HAP-1 (cell line): ENCODE results near the gene ALS2CL.
"Not testable (repeated sequence)": the region's sequence is repeated elsewhere in the genome, so short reads cannot be mapped to it uniquely, and the experiment has no call there.

Experiments used
- DNase-seq, 2 experiments: peaks; one replicate each; pipeline ENCODE4 v3.0.0-alpha.2; 2016 to 2020; ENCODE audit warnings: low spot score in 2 of 2
- H3K27me3 ChIP-seq: fragments of 250-450 bp; sonication (Bioruptor Pico); 2 replicates; pipeline ENCODE4 v1.5.1; 2020; ENCODE audit warnings: low read depth, mild to moderate bottlenecking, moderate library complexity
- H3K36me3 ChIP-seq: fragments of 250-450 bp; sonication (Bioruptor Pico); replicated peaks from 2 replicates; pipeline ENCODE4 v1.5.1; 2020; ENCODE audit warnings: mild to moderate bottlenecking
- H3K4me1 ChIP-seq: fragments of 250-450 bp; sonication (Bioruptor Pico); 2 replicates; pipeline ENCODE4 v1.5.1; 2020; ENCODE audit warnings: mild to moderate bottlenecking
- H3K4me3 ChIP-seq: fragments of 250-450 bp; sonication (Bioruptor Pico); 2 replicates; pipeline ENCODE4 v1.5.1; 2020; ENCODE audit warnings: mild to moderate bottlenecking, moderate library complexity
- H3K9me3 ChIP-seq: fragments of 250-450 bp; sonication (Bioruptor Pico); 2 replicates; pipeline ENCODE4 v1.5.1; 2020; ENCODE audit warnings: mild to moderate bottlenecking, moderate library complexity
- in situ Hi-C: fragments of 300-500 bp; cut with MboI; formaldehyde crosslinking; loops from 3 replicates; pipeline ENCODE4 v1.14.3; 2020; ENCODE audit warnings: low sequenced_read_pairs, inconsistent platforms, mixed read lengths

Gene ALS2CL, protein sequence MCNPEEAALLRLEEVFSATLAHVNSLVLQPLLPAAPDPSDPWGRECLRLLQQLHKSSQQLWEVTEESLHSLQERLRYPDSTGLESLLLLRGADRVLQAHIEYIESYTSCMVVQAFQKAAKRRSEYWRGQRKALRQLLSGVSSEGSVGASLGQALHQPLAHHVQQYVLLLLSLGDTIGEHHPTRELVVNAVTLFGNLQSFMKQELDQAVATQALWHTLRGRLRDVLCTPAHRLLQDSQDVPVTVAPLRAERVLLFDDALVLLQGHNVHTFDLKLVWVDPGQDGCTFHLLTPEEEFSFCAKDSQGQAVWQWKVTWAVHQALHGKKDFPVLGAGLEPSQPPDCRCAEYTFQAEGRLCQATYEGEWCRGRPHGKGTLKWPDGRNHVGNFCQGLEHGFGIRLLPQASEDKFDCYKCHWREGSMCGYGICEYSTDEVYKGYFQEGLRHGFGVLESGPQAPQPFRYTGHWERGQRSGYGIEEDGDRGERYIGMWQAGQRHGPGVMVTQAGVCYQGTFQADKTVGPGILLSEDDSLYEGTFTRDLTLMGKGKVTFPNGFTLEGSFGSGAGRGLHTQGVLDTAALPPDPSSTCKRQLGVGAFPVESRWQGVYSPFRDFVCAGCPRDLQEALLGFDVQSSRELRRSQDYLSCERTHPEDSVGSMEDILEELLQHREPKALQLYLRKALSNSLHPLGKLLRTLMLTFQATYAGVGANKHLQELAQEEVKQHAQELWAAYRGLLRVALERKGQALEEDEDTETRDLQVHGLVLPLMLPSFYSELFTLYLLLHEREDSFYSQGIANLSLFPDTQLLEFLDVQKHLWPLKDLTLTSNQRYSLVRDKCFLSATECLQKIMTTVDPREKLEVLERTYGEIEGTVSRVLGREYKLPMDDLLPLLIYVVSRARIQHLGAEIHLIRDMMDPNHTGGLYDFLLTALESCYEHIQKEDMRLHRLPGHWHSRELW

DNA sequence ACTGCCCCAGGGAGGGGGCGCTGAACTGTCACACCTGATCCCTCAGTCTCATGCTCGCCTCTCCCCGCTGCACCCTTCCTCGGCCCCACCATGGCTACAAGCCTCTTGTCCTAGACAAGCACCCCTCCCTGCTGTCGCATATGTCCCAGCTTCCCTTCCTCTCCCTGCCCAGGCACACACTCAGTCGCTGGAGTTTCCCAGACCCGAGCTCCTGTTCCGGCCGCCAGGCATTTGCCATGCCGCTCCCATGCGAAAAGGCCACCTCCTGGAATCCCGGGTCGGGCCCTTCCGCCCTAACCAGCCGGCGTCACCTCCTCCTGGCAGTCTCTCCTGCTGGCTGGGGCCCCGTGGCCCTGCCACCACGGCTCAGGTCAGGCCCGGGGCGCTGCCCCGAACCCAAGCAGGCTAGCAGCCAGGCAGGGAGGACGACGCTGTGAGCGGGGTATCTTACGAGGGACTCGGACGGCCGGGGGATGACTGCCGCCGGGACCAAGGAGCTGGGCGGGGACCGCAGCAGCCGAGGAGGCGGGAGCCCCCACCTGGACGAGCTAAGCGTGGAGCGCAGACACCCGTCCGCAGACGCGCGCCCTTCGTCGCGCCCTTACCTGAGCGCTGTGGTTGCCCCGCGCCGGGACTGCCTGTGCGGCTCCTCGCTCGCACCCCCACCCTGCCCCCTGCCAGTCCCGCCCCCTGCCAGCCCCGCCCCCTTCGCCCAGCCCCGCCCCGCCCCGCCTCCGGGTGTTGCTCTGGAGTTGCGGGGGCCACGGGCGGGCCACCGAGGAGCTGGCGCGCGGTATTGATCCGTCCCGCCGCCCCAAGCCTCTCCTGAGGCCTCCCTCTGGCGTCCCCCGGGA is at the start of gene ALS2CL:
Gene ALS2CL (minus strand): TSS at position 642 of the 854 bp plus-strand sequence. CDS start 4,239 bp downstream, outside the sequence.
- in situ Hi-C loops, result no loop called here
- Histone ChIP-seq H3K27me3 (no peaks in the 10 kb centered on the region), H3K9me3 (no peaks in the 10 kb centered on the region), H3K4me1 (peaks cover 12% of the 10 kb centered on the region; the same call in 1 of the 2 replicates), H3K4me3 (peak within 1 kb of the TSS; percentile 51), H3K36me3 (no peaks in the 10 kb centered on the region)
- peak; percentile 29 to 74 for DNase-seq

DNA sequence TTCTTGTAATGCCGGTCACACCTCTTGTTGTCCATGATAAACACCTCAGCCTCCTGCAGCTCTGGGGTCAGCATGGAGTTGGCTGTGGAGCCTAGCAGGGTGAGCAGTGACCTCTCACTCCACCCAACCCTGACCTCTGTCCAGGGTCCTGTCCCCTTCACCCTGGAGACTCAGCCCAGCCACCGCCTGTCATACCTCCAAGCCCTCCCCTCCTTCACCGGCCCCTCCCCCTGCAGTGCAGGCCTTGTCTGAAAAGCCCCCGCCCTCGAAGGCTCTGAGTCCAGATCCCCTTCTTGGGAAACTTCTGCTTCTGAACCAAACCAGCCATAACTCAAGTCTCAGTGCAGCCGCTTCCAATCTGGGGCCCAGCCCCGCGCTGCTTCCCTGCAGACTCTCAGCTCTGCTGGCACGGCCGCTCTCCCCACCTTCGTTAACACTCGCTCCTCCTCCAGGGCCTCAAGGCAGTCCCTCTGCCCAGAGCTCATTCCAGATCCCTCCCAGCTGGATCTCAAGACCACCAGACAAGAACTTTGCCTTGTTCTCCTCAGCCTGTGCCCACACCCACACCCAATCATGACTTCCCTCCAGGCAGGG is 49.6 kb upstream of the ALS2CL start:
- Histone ChIP-seq H3K27me3 (no peaks in the 10 kb centered on the region), H3K36me3 (no peaks in the 10 kb centered on the region), H3K4me1 (no peaks in the 10 kb centered on the region), H3K9me3 (no peaks in the 10 kb centered on the region), H3K4me3 (no peak overlapping the region)
- in situ Hi-C loops, result no loop called here
- DNase-seq, result no peak

DNA sequence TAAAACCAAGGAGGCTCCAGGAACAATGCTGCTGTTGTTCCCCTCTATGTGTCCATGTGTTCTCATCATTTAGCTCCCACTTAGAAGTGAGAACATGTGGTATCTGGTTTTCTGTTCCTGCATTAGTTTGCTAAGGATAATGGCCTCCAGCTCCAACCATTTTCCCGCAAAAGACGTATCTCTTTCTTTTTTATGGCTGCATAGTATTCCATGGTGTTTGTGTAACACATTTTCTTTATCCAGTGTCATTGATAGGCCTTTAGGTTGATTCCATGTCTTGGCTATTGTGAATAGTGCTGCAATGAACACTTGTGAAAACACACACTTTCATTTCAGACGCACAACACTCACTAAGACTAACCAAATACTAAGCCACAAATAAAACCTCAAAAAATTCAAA is 46.1 kb upstream of the ALS2CL start:
- H3K4me3 ChIP-seq, H3K4me1 ChIP-seq, H3K27me3 ChIP-seq, DNase-seq, in situ Hi-C loops, H3K36me3 ChIP-seq, H3K9me3 ChIP-seq: not testable (repeated sequence)

DNA sequence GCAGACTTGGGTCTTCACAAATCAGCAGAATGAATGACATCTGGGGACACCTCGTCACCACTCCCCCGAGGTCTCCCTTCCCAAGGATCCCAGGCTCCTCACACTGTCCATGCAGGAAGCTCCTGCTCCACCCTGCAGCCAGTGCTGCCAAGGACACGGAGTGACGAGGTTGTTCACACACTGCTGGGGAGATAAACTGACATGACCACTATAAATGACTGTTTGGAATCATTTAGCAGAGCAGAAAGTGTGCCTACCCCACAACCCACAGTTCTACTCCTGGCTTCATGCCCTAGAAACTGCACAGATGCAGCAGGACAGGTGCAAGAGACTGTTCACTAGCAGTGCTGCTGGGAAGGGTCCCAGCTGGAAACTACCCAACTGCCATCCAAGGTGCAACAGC is 43.9 kb upstream of the ALS2CL start:
- no peaks in the 10 kb centered on the region for H3K4me1 ChIP-seq
- DNase-seq, result no peak
- H3K4me3 ChIP-seq, result no peak overlapping the region
- in situ Hi-C loops, result no loop called here
- no peaks in the 10 kb centered on the region for H3K27me3 ChIP-seq
- no peaks in the 10 kb centered on the region for H3K9me3 ChIP-seq
- no peaks in the 10 kb centered on the region for H3K36me3 ChIP-seq

DNA sequence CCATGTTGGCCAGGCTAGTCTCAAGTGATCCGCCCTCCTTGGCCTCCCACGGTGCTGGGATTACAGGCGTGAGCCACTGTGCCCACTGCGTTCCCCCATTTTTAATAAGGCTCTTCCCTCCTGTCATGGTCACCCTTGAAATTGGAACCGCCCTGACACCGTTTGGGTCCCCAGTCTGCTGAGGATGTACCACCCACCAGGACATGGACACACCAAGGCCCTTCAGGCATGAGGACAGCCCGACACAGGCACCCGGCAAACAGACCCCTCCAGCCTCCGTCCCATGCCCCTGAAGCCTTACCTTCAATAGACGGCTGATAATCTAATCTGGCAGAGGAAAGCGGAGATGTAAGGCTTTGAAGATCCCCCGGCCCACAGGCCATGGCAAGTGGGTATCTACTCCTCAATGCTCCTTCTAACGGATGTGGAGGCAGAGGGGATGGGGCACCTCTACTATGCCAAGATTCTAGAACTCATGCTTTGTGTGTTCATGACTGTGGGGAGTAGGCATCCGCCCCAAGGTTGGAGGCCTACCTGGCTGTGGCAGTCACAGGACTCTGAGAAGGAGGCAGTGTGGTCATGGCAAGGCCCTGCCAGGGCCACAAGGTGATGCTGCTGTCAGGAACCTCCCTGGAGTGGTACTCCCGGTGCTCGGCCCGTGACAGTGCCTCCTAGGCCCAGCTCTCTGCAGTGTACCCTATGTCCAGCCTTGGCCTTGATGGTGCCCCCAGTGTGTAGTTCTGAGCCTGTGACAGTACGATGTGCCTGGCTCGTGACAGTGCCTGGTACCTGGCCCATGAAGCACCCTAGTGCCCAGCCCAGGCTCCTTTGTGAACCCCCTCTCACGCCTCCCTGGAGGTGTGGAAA is 42.8 kb upstream of the ALS2CL start:
- H3K27me3 ChIP-seq, result peaks cover 7% of the 10 kb centered on the region
- H3K4me3 ChIP-seq, result no peak overlapping the region
- DNase-seq, result no peak
- H3K9me3 ChIP-seq, result no peaks in the 10 kb centered on the region
- H3K4me1 ChIP-seq, result no peaks in the 10 kb centered on the region
- no peaks in the 10 kb centered on the region for H3K36me3 ChIP-seq
- in situ Hi-C loops, result no loop called here

DNA sequence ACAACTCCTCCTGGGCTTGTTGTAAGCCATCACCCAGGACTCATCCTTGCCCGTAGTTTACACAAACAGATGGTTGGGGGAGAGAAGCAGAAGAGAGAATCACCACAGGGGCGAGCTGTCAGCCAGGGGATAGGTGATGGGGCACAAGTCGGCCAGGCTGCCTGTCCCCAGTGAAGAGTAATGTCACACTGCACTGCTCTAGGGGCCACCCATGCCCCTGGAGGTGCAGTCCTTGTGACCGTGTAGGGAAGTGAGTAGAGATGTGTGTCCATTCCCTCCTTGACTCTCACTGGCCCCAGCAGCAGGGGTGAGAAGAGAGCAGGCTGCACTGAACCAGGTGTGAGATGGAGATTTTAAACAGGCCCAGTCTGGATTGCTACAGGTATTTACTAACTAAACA is 41.3 kb upstream of the ALS2CL start:
- no peak overlapping the region for H3K4me3 ChIP-seq
- H3K4me1 ChIP-seq, result no peaks in the 10 kb centered on the region
- DNase-seq, result no peak
- in situ Hi-C loops, result no loop called here
- peaks cover 20% of the 10 kb centered on the region for H3K27me3 ChIP-seq
- H3K9me3 ChIP-seq, result no peaks in the 10 kb centered on the region
- H3K36me3 ChIP-seq, result no peaks in the 10 kb centered on the region

DNA sequence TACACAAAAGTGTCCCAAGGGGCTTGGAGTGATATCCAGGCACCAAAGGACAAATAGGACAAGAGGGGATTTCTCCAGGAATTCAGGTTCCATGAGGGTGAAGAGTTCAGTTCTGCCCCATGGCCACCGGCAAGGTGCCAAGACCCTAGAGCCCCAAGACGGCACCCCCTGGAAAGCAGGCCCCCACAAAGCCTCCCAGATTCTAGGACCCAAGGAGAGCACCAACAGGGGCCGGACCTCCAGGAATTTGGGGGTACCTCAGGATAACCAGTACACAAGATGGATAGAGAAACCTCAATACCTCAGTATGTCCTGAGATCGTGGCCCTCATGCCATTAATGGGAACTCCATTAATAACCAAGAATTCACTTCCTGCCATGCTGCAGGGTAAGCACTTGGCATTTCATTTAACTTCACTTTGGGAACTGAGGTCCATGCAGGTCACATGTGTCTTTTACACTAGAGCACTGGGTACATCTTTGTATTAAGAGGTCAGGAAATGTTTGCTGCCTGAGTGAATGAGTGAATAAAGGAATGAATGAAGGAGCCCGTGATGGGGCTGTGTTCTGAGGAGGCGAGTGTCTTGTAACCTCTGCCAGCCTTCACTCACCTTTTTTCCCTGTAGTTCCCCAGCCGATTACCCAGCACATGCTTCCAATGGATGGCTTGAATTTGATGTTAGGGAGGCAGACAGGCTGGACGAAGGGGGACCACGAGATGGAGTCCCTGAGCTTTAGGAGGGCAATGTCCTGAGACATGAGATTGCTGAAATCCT is 39.7 kb upstream of the ALS2CL start:
- Histone ChIP-seq H3K9me3 (no peaks in the 10 kb centered on the region), H3K4me3 (no peak overlapping the region), H3K27me3 (peaks cover 32% of the 10 kb centered on the region), H3K4me1 (no peaks in the 10 kb centered on the region), H3K36me3 (no peaks in the 10 kb centered on the region)
- in situ Hi-C loops, result no loop called here
- no peak for DNase-seq

DNA sequence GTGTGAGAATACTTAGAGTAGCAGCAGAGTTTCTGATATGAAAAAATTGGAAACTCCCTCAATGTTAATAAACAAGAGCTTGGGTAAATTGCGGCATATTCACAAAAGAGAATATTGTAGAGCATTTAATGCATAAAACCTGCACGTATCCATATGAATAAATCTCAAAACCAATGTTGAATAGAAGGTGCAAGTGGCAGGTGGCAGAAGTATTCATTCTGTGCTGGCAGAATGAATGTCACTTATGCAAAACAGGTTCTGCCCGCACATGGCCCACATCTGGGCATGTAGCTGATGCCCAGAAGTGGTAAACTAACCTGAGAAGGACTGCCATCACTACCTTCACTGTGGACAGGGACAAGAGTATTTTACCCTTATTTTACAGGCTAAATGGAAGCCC is 38.3 kb upstream of the ALS2CL start:
- H3K36me3 ChIP-seq, result no peaks in the 10 kb centered on the region
- no peak overlapping the region for H3K4me3 ChIP-seq
- H3K9me3 ChIP-seq, result no peaks in the 10 kb centered on the region
- no peak for DNase-seq
- peaks cover 32% of the 10 kb centered on the region for H3K27me3 ChIP-seq
- in situ Hi-C loops, result no loop called here
- peaks cover 9% of the 10 kb centered on the region; the same call in 1 of the 2 replicates for H3K4me1 ChIP-seq

DNA sequence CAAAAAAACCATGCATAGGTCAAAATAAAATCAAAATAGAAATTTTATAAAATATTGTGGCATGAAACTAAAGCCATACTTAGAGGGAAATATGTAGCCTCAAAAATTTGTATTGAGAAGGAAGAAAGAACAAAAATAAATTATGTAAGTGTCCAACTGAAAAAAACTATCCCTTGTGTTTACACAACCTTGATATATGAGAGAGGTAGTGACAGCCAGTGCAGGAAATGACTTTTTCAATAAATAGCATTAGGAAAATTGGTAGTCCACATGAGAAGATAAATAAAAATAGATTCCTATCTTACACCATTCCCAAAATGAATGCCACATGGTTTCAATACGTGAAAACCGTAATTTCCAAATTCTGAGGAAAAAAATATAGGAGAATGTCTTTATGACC is 37.3 kb upstream of the ALS2CL start:
- in situ Hi-C loops, result no loop called here
- H3K27me3 ChIP-seq, result peaks cover 32% of the 10 kb centered on the region
- DNase-seq, result no peak

DNA sequence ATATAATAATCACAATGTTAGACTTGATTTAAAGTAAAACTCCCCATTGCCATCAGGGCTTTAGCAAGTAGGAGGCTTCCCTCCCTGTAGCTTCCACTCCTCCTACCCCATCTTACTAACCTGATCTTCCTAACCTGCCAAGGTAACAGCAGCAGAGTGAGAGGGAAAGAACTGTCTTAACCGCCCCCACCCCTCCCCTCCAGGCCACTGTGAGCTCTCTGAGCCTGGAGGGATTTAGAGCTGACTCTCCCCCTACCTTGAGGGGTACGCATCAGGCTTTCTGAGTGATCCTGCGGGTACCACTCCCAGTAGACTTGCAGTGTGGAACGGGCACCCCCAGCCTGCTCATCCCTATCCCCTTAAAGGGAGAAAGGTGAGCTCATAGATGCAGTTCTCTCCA is 35.6 kb upstream of the ALS2CL start:
- peaks cover 32% of the 10 kb centered on the region for H3K27me3 ChIP-seq
- in situ Hi-C loops, result no loop called here
- no peaks in the 10 kb centered on the region for H3K9me3 ChIP-seq
- peaks cover 9% of the 10 kb centered on the region; the same call in 1 of the 2 replicates for H3K4me1 ChIP-seq
- DNase-seq, result no peak
- H3K4me3 ChIP-seq, result no peak overlapping the region
- H3K36me3 ChIP-seq, result no peaks in the 10 kb centered on the region

More for the DNA sequence above, 37.3 kb upstream of the ALS2CL start:
- H3K4me1 ChIP-seq, result peaks cover 9% of the 10 kb centered on the region; the same call in 1 of the 2 replicates
- H3K9me3 ChIP-seq, result no peaks in the 10 kb centered on the region
- no peaks in the 10 kb centered on the region for H3K36me3 ChIP-seq
- H3K4me3 ChIP-seq, result no peak overlapping the region

DNA sequence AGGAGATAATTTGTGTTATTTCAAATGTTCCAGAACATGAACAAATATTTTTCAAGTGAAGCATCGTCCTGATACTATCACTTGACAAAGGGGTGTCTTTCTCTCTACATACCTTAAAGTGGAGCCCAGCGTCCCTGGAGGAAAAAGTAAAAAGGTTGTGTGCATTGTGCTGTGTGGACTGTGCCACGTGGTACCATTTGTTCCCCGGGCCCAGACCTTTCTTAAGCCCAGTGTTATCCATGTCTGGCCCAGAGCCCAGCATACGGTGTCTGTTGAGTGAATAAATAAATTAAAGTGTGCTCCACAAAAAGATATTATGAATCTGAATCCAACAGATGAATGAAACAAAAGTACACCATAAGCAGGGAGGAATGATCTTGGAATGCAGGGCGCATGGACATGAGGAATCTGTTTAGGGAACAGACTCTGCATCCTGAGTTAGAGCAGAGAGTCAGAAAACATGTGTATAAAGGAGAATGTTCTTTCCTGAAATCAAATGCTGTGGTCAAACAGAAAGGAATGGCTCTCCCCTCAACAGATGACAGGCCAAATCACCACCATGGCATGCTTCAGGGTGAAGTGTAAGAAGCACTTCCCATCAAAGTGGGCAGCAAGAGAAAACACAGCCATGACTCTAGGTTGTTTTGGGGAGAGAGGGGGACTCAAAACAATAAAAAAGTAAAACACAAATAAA is 32.3 kb upstream of the ALS2CL start:
- Histone ChIP-seq H3K4me3 (no peak overlapping the region), H3K27me3 (peaks cover 20% of the 10 kb centered on the region), H3K9me3 (no peaks in the 10 kb centered on the region), H3K4me1 (peaks cover 9% of the 10 kb centered on the region; the same call in 1 of the 2 replicates), H3K36me3 (no peaks in the 10 kb centered on the region; the same call in 1 of the 2 replicates)
- in situ Hi-C loops, result no loop called here
- no peak for DNase-seq
